GM12891 (cell line): ENCODE measurements around the gene CTF1. TPM values are rescaled to one million over a fixed set of nuclear protein-coding genes. Genes with fewer than 3 reads are reported as not detected.
"Not testable (repeated sequence)": the region's sequence is repeated elsewhere in the genome, so short reads cannot be mapped to it uniquely, and the experiment has no call there.

ENCODE experiments used
- DNase-seq: peaks from one replicate; pipeline ENCODE4 v3.0.0; 2011; ENCODE audit warnings: low spot score; ENCODE audit not compliant: insufficient read length
- FAIRE-seq: peaks from 2 replicates; lab custom pipeline; 2011; peaks lifted over from hg19 to GRCh38; lab: Jason Lieb, UNC
- PAX5 ChIP-seq: IDR thresholded peaks from 2 replicates; pipeline ENCODE4 v1.6.1; 2011; ENCODE audit warnings: low read length, moderate library complexity, mild to moderate bottlenecking; ENCODE audit not compliant: insufficient read depth, severe bottlenecking
- POLR2A ChIP-seq: IDR thresholded peaks from 2 replicates; pipeline ENCODE4 v1.6.1; 2011; ENCODE audit warnings: low read depth, low read length, control low read depth
- POLR2AphosphoS5 ChIP-seq: IDR thresholded peaks from 2 replicates; pipeline ENCODE4 v1.6.1; 2011; ENCODE audit warnings: low read depth, low read length, control low read depth
- POU2F2 ChIP-seq: IDR thresholded peaks from 2 replicates; pipeline ENCODE4 v1.6.1; 2011; ENCODE audit warnings: low read depth, mild to moderate bottlenecking, control low read depth, low read length, moderate library complexity
- SPI1 ChIP-seq: IDR thresholded peaks from 2 replicates; pipeline ENCODE4 v1.6.1; 2011; ENCODE audit warnings: low read depth, low read length, control low read depth
- TAF1 ChIP-seq: IDR thresholded peaks from 2 replicates; pipeline ENCODE4 v1.6.1; 2011; ENCODE audit warnings: low read depth, low read length, control low read depth
- polyA plus RNA-seq: library from polyadenylated mRNA; unstranded; fragments of >200 nt; gene quantifications from one replicate; pipeline ENCODE4 v1.2.1, GENCODE V29; 2012; ENCODE audit warnings: low read depth, missing spikeins, inconsistent platforms; ENCODE audit not compliant: missing spikeins

The CTF1 gene, protein sequence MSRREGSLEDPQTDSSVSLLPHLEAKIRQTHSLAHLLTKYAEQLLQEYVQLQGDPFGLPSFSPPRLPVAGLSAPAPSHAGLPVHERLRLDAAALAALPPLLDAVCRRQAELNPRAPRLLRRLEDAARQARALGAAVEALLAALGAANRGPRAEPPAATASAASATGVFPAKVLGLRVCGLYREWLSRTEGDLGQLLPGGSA
- 0.15 TPM for polyA plus RNA-seq

DNA sequence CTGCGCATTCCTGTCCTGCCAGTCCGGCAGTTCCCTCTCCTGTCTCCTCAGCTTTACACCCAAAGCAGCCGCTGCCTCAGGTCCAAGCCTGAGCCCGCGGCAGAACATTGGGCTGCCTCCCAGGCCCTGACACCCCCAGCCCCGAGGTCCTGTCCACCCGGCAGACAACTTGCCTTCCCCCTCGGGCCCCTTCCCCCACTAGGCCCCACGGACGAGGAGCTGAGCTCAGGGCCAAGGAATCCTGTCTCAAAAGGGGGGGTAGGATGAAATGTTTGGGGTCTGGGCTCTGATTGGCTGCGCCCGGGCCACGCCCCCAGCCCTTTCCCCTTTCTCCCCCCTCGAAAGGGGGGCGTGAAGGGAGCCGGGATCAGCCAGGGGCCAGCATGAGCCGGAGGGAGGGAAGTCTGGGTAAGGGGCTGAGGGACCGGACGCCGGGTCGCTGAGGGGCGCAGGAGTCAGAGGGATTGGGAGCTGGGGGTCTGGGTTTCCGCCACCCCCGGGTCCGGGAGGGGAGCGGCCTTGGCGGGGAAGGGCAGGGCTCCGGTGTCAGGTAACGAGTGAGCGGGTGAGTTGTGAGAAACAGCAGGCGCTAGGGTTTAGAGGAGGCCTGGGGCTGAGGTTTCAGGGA, at the start of gene CTF1:
Gene CTF1 (plus strand): TSS at position 354 of the 628 bp plus-strand sequence. CDS start 30 bp downstream, at position 384.
- FAIRE-seq (no peak), DNase-seq (no peak)
- TF ChIP-seq PAX5: no peak
- TF ChIP-seq POU2F2: no peak
- no peak for TF ChIP-seq SPI1
- TF ChIP-seq POLR2AphosphoS5: no peak
- no peak for TF ChIP-seq TAF1
- TF ChIP-seq POLR2A: no peak

DNA sequence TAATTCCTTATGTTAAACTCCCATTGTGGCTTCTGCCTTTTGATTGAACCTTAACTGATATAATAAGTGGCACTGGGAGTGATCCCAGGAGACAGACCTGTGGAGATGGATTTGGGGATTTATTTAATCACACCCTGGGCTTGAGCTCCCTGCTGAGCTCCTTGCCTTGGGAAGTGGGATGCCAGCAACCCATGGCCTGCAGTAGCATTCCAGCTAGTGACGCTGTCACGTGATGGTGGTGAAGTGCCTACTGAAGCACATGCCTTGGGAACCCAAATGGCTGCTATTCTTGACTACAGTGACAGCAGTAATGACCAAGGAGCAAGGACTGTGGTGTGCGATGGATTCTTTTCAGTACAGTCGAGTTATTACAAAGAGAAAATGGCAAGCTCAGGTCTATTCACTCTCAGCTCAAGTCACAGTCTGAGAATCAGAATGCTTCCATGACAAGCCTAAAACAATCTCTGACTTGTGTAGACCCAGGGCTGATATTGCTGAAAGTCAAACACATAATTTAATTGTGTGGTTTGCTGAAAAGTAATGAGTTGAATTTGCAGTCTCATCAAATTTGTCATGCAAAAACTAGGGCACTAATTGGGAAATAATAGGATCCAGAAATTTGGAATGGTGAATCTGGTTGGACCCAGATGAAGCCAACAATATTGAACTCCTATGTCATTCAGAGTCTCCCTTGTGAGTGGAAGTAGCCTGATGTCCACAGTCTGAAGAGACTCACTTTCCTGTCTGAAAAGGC, 49.6 kb upstream of the CTF1 start:
- FAIRE-seq: no peak
- no peak for TF ChIP-seq PAX5
- no peak for TF ChIP-seq SPI1
- no peak for DNase-seq

GRCh38 chr16:30850246-30850645, 46.2 kb upstream of the CTF1 start:
- FAIRE-seq (no peak), DNase-seq (no peak)
- TF ChIP-seq POU2F2: no peak
- no peak for TF ChIP-seq PAX5
- TF ChIP-seq SPI1: no peak
- TF ChIP-seq POLR2AphosphoS5: no peak
- no peak for TF ChIP-seq TAF1
- TF ChIP-seq POLR2A: no peak

GRCh38 chr16:30853758-30854157, 42.7 kb upstream of the CTF1 start:
- no peak for FAIRE-seq
- no peak for DNase-seq
- TF ChIP-seq PAX5 (no peak), SPI1 (no peak), POU2F2 (no peak), TAF1 (no peak), POLR2AphosphoS5 (no peak), POLR2A (no peak)

GRCh38 chr16:30858111-30858495, 38.3 kb upstream of the CTF1 start:
- no peak for TF ChIP-seq TAF1
- TF ChIP-seq POU2F2: no peak
- no peak for TF ChIP-seq PAX5
- no peak for TF ChIP-seq POLR2A
- no peak for TF ChIP-seq SPI1
- TF ChIP-seq POLR2AphosphoS5: no peak
- FAIRE-seq (no peak), DNase-seq (no peak)

DNA sequence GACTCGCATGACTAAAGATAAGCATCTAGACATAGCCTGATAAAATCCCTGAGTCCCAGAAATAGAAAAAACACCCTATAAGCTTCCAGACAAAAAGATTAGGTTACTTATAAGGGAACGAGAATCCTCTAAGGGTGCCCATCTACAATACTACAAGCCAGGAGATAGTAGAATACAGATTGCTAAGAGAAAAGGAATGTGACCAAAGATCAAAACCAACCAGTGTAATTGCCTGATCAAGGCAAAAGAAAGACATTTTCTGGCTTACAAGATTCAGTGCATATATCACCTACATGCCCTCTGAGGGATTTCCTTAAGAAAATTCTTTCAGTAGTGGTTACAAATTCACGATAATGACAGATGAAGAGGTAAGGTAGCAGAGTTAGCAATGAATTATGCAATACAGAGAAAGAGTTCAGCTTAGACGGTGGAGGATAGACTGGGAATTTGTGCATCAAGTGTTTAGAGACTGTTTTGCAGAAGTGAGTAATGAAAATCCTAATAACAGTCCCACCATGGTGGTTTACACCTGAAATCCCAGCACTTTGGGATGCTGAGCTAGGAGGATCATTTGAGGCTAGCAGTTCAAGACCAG, 37.5 kb upstream of the CTF1 start:
- FAIRE-seq (no peak), DNase-seq (no peak)
- TF ChIP-seq POLR2A: no peak
- TF ChIP-seq TAF1: no peak
- no peak for TF ChIP-seq POLR2AphosphoS5

DNA sequence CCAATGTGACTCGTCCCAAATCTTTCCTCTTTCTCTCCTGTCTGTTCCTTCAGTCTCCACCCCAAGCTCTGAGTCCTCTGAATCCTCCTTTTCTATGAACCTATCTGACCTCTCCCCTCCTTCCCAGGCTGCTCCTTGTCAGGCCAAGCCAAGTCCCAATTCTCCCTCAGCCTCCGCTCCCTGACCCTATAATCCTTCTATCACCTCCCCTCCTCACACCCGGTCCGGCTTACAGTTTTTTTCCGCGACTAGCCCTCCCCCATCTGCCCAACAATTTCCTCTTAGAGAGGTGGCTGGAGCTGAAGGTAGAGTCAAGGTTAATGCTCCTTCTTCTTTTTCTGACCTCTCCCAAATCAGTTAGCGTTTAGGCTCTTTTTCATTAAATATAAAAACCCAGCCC, 35.7 kb upstream of the CTF1 start:
- FAIRE-seq, DNase-seq: not testable (repeated sequence)

DNA sequence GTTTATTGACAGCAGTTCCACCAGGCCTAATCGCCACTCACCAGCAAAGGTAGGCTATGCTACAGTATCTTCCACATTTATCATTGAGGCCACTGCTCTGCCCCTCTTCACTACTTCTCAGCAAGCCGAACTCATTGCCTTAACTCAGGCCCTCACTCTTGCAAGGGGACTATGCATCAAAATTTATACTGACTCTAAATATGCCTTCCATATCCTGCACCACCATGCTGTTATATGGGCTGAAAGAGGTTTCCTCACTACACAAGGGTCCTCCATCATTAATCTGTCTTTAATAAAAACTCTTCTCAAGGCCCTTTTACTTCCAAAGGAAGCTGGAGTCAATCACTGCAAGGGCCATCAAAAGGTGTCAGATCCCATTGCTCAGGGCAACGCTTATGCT, 33.2 kb upstream of the CTF1 start:
- DNase-seq, FAIRE-seq: not testable (repeated sequence)

DNA sequence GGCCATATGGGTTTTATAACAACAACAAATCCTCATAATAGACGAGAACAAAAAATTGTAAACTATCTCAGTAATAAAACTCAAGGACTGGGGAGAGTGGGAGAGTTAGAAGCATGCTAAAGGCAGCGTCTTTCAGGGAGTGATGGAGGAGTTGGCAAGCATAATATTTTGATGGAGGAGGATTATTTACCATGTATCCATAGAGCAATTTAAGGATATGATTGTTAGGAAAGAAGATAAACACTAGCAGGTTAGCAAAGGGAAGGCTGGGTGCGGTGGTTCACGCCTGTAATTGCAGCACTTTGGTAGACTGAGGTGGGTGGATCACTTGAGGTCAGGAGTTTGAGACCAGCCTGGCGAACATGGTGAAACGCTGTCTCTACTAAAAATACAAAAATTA, 30.4 kb upstream of the CTF1 start:
- TF ChIP-seq POU2F2 (no peak), POLR2AphosphoS5 (no peak), SPI1 (no peak), TAF1 (no peak), POLR2A (no peak), PAX5 (no peak)
- DNase-seq (no peak), FAIRE-seq (peak; percentile 88)

- FAIRE-seq (no peak), DNase-seq (no peak)
- TF ChIP-seq PAX5 (no peak), SPI1 (no peak), TAF1 (no peak), POLR2A (no peak), POLR2AphosphoS5 (no peak), POU2F2 (no peak)
Measured at GRCh38 chr16:30867747-30868146, 28.7 kb upstream of the CTF1 start.

GRCh38 chr16:30870904-30871303, 25.5 kb upstream of the CTF1 start:
- FAIRE-seq: no peak
- no peak for DNase-seq
- no peak for TF ChIP-seq POU2F2
- TF ChIP-seq TAF1: no peak
- no peak for TF ChIP-seq PAX5
- TF ChIP-seq POLR2AphosphoS5: no peak
- TF ChIP-seq POLR2A: no peak
- no peak for TF ChIP-seq SPI1
